IPS-18c (cell line): ENCODE results near the gene BRDT.
"Not testable (repeated sequence)": the region's sequence is repeated elsewhere in the genome, so short reads cannot be mapped to it uniquely, and the experiment has no call there.

ENCODE experiments used
- H3K4me3 ChIP-seq: 2 replicates; pipeline ENCODE4 v1.7.0; 2013; ENCODE audit warnings: low read depth, mild to moderate bottlenecking, low read length, moderate library complexity; ENCODE audit not compliant: insufficient read depth
- H3K9me3 ChIP-seq: one replicate; pipeline ENCODE4 v1.6.1; 2013; ENCODE audit warnings: mild to moderate bottlenecking, low read length, moderate library complexity; ENCODE audit not compliant: control insufficient read depth, insufficient read depth

The BRDT gene

GRCh38 chr1:91958926-91959325 lies 9.7 kb downstream of the BRDT start:
- H3K9me3 ChIP-seq: no peaks in the 10 kb centered on the region
- no peak overlapping the region for H3K4me3 ChIP-seq

GRCh38 chr1:91968334-91968733 lies 19.1 kb downstream of the BRDT start:
- H3K9me3 ChIP-seq: no peaks in the 10 kb centered on the region
- no peak overlapping the region for H3K4me3 ChIP-seq

- Histone ChIP-seq H3K9me3 (no peaks in the 10 kb centered on the region), H3K4me3 (no peak overlapping the region)
These were observed 30.2 kb downstream of the BRDT start for GRCh38 chr1:91979383-91979782.

GRCh38 chr1:91980663-91981062 lies 31.5 kb downstream of the BRDT start:
- Histone ChIP-seq H3K4me3 (no peak overlapping the region), H3K9me3 (no peaks in the 10 kb centered on the region)

GRCh38 chr1:91981996-91982609 lies 32.9 kb downstream of the BRDT start:
- H3K9me3 ChIP-seq: no peaks in the 10 kb centered on the region
- H3K4me3 ChIP-seq: no peak overlapping the region

GRCh38 chr1:91993256-91993655 lies 44.1 kb downstream of the BRDT start:
- Histone ChIP-seq H3K4me3 (no peak overlapping the region), H3K9me3 (no peaks in the 10 kb centered on the region)

GRCh38 chr1:91997607-91998195 lies 48.5 kb downstream of the BRDT start:
- Histone ChIP-seq H3K9me3 (no peaks in the 10 kb centered on the region), H3K4me3 (no peak overlapping the region)

- no peaks in the 10 kb centered on the region for H3K9me3 ChIP-seq
- H3K4me3 ChIP-seq: no peak overlapping the region
These were observed 54.9 kb downstream of the BRDT start for GRCh38 chr1:92004129-92004528.

- no peaks in the 10 kb centered on the region for H3K9me3 ChIP-seq
- no peak overlapping the region for H3K4me3 ChIP-seq
These were observed 64.7 kb downstream of the BRDT start for GRCh38 chr1:92013923-92014322.

- Histone ChIP-seq H3K9me3 (no peaks in the 10 kb centered on the region), H3K4me3 (no peak overlapping the region)
These were observed 67.6 kb downstream of the BRDT start for GRCh38 chr1:92016720-92017316.

GRCh38 chr1:92017656-92018055 lies 68.5 kb downstream of the BRDT start:
- H3K4me3 ChIP-seq: no peak overlapping the region
- H3K9me3 ChIP-seq: no peaks in the 10 kb centered on the region

- H3K9me3 ChIP-seq, H3K4me3 ChIP-seq: not testable (repeated sequence)
These were observed 76.8 kb downstream of the BRDT start for GRCh38 chr1:92026042-92026441.

- H3K9me3 ChIP-seq: no peaks in the 10 kb centered on the region
- no peak overlapping the region for H3K4me3 ChIP-seq
These were observed 77.6 kb downstream of the BRDT start for GRCh38 chr1:92026806-92027205.

GRCh38 chr1:92029241-92029922 lies 80.2 kb downstream of the BRDT start:
- H3K4me3 ChIP-seq: peak overlapping the region; percentile 75
- no peaks in the 10 kb centered on the region for H3K9me3 ChIP-seq

- no peaks in the 10 kb centered on the region for H3K9me3 ChIP-seq
- H3K4me3 ChIP-seq: peak overlapping the region; percentile 75; the same call in 1 of the 2 replicates
These were observed 81.5 kb downstream of the BRDT start for GRCh38 chr1:92030656-92031107.

GRCh38 chr1:92031281-92032110 lies 82.3 kb downstream of the BRDT start:
- Histone ChIP-seq H3K9me3 (no peaks in the 10 kb centered on the region), H3K4me3 (no peak overlapping the region)

- no peak overlapping the region for H3K4me3 ChIP-seq
These were observed 88.2 kb downstream of the BRDT start for GRCh38 chr1:92037400-92037799.

More at GRCh38 chr1:92037400-92037799, 88.2 kb downstream of the BRDT start:
- no peaks in the 10 kb centered on the region for H3K9me3 ChIP-seq
